Ovary (tissue), 3 donors: ENCODE data around the gene ANKRD33.

Experiments
- EP300 ChIP-seq: sonication (generic); formaldehyde crosslinking; IDR thresholded peaks from one replicate; pipeline ENCODE4 v1.6.1; 2017; ENCODE audit warnings: antibody characterized with exemption
- TF ChIP-seq, protein P1 (sequence below), 3 donors: fragments of 450-650 bp in 2 of 3; fragments of 200-600 bp in 1 of 3; IDR thresholded peaks; one replicate each; pipeline versions ENCODE4 v1.5.1 to v1.8.0; 2016 to 2022; ENCODE audit warnings: antibody characterized with exemption in 3 of 3, mild to moderate bottlenecking in 1 of 3
- donor health status: DM: no; HTN: no; CAD: no.

DNA sequence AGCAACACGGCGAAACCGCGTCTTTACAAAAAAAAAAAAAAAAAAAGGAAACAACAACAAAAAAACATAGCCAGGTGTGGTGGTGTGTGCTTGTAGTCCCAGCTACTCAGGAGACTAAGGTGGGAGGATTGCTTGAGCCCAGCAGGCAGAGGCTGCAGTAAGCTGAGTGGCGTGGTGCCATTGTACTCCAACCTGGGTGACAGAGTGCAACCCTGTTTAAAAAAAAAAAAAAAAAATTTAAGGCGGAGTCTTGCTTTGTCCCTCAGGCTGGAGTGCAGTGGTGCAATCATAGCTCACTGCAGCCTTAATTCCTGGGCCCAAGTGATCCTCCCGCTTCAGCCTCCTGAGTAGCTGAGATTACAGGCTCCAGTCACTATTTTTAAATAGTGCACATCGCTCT lies 21.1 kb upstream of the ANKRD33 start:
- TF ChIP-seq EP300 = no peak
- TF ChIP-seq, protein P1, sequence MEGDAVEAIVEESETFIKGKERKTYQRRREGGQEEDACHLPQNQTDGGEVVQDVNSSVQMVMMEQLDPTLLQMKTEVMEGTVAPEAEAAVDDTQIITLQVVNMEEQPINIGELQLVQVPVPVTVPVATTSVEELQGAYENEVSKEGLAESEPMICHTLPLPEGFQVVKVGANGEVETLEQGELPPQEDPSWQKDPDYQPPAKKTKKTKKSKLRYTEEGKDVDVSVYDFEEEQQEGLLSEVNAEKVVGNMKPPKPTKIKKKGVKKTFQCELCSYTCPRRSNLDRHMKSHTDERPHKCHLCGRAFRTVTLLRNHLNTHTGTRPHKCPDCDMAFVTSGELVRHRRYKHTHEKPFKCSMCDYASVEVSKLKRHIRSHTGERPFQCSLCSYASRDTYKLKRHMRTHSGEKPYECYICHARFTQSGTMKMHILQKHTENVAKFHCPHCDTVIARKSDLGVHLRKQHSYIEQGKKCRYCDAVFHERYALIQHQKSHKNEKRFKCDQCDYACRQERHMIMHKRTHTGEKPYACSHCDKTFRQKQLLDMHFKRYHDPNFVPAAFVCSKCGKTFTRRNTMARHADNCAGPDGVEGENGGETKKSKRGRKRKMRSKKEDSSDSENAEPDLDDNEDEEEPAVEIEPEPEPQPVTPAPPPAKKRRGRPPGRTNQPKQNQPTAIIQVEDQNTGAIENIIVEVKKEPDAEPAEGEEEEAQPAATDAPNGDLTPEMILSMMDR (IDR thresholded peaks at IDR 0.05) = no peak
